Measurements from ENCODE around the gene FAM222A. TPM values are rescaled to one million over a fixed set of nuclear protein-coding genes. Genes with fewer than 3 reads are reported as not detected.

FAM222A gene
- total RNA-seq, 1 donor from 2014 or later = 11.0 TPM

DNA sequence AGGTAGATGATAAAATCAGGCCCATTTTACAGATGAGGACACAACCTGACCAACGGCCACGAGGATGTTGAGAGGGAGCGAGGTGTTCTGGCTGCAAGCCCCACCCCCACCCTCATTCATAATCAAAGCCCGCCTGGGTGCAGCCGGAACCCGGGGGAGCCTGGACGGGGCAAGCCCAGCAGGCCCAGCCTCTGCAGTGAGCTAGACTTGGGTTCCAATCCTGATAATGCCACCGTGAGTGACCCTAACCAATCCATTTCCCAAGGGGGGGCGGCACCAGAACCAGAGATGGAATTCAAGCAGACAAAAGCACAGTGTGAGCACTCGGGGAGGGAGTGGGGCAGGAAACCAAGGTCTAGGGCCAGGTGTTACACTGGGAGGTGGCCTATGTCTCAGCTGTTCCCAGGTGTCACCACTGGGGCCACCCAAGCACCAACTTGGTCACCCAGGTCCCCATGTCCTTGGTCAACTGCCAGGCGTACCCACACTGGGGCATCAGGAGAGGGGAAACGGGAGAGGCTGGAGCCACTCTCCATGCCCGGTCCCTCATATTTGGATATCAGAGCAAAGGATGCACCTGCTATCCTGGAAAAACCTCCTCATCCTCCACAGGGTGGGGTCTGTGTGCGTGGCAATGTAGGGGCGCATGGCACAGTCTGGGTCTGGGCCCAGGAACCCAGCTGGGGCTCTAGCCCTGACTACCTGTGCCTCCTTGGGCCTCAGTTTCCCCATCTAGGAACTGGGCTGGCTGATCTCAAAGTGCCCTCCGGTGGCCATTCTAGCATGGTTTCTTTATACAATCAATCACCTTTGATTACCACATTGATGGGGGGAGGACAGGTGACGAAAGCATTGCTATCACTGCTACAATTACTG is 58.4 kb downstream of the FAM222A start:
- no peak for DNase-seq (ENCODE audit: low spot score)

DNA sequence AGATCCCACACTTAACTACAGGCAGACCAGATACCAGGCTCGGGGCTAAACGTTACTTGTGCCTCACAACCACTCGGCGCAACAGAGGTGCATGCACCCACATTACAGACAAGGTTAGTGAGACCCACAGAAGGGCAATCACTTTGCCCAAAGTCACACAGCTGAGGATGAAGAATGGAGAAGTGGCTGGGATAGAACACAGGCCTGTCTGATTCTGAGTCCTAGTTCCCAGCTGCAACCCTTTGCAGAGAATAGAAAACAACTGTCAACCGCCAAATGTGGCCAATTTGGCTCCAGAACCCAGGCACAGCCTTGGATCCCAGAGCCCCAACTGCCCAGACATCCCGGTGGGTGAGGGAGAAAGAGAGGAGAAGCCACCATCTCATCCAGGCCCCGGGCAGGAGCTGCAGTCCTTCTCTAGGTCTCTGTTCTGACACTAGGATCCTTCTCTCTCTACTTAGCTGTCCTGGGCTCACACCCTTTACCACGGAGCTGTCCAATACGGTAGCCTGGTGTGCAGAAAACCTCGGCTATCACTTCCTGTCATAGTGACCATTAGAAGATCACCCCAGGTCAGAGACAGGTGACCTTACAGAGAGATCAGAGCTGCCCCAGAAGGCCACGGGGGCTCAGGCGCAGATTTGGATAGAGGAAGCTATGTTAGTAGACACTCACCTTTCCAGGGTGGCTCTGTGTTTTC is 59.1 kb downstream of the FAM222A start:
- DNase-seq (ENCODE audit: low spot score) = no peak

DNA sequence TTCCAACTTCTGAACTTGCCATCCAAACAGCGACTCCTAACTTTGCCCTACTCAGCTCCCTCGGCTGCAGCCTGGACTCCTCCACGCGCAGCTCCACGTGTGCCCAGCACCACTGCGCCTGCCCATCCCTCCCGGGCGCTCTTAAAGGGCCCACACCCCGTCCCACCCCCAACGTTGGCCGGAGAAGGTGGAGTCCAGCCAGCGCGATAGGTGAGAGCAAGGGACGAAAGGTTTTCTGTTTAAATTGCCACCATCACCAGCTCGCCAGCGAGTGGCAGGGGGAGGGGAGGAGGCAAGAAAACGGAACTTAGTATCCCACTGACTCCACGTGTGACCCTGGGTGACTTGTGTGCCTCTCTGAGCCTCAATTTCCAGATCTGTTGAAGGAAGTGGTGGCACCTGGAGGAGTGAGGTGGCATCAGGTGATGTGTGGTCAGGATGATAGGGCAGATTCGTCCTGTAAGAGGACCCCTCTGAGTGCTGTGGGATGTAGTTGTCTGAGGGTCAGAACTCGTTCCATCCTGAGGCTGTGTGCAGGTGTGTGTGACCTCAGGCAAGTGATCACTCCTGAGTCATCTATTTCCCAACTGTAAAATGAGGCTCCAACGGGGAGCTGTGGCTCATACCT is 59.9 kb downstream of the FAM222A start:
- no peak for DNase-seq (ENCODE audit: low spot score)

DNA sequence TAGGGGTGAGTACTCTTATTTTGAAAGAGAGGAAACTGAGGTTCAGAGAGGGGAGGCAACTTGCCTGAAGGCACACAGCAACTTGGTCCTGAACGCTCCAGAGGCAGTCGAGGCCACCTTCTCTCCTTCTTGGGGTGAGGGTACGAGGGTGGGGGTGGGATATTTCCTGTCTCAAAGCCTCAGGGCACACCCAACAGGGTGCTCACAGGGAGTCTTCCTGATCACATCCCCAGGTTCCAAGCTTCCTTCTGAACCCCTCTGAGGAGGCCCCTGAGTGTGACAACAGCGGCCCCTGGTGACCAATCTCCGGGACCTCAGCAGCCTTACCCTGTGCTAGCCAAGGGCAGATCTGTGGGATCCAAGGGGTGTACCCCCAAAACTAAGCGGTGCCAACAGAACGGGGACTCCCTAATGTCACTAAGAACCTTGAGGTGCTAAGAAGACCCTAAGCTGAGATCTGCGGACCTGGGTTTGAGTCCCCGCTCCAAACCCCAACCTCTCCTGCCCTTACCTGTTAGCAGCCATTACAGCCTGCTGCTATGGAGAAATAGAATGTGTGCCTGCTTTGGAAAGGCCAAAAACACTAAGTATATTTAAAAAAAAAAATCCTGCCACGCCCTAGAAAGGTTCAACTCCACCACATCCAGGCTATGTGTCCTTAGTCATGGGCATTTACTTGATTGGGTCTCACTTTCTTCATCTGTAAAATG is 61.7 kb downstream of the FAM222A start:
- DNase-seq (ENCODE audit: low spot score) = peak; percentile 71

DNA sequence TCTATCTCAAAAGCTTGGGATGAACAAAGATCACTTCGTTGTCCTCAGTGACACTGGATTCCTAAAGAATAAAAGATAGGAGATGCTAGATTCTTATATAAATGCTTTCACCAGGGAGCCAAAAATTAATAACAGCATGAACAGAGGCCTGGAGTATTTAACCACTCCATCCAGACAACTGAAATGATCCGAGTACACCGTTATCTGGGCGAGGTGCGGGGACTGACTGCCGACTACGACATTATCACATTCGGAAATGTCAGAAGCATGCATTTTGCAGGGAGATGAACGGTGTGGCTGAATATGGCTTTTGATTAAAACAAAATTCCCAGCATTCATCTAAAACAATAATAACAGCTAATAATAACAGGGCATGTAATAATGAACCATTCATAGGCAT is 63.0 kb downstream of the FAM222A start:
- DNase-seq (ENCODE audit: low spot score) = no peak

DNA sequence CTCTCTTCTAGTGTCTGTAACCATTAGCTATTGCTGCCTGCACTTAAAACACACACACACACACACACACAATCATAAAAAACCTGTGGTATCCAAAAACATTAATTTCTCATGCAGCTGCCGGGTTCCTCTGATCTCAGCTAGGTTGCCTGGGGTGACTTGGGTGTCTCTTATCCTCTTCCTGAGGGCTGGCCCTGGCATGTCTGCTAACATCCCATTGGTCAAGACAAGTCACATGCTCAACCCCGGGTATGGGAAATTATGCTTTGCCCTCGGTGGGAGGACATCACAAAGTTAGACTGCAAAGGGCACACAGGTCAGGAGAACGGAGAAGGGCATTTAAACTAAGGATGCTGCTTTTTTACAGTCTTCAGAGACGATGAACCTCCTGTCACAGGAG is 63.9 kb downstream of the FAM222A start:
- DNase-seq (ENCODE audit: low spot score) = no peak

DNA sequence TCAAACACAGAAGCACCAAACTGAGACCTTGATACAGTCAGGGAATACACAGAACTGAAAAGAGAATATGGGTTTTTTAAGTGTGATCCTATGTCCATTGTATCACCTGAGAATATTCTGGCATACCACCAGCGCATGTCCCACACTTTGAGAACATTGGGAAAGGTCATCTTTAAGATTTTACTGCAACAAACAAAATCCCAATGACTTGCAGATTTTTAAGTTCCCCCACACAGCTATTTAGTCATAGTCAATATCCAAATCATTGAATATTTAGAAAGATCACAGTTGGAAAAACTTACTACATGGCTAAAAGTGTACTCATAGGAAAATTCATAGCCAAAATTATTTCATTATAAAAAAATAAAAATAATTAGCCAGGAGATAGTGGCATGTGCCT is 65.1 kb downstream of the FAM222A start:
- no peak for DNase-seq (ENCODE audit: low spot score)

DNA sequence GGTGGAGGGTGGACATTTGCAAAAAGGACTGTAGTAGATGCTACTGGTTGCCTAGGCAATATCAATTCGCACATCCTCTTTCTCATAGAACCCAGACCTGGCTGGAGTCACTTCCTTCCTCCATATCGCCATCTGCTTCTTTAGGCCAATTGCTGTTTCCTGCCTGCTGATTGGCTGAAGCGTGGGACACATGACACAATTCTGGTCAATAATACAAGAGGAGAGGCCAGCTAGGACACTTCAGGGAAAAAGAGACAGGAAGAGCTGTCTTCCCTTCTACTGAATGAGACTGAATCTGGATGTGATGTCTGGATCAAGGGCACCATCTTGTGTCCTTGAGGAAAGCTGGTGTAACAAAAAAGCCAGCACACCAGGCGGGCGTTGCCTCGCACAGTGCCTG is 65.8 kb downstream of the FAM222A start:
- no peak for DNase-seq (ENCODE audit: low spot score)

DNA sequence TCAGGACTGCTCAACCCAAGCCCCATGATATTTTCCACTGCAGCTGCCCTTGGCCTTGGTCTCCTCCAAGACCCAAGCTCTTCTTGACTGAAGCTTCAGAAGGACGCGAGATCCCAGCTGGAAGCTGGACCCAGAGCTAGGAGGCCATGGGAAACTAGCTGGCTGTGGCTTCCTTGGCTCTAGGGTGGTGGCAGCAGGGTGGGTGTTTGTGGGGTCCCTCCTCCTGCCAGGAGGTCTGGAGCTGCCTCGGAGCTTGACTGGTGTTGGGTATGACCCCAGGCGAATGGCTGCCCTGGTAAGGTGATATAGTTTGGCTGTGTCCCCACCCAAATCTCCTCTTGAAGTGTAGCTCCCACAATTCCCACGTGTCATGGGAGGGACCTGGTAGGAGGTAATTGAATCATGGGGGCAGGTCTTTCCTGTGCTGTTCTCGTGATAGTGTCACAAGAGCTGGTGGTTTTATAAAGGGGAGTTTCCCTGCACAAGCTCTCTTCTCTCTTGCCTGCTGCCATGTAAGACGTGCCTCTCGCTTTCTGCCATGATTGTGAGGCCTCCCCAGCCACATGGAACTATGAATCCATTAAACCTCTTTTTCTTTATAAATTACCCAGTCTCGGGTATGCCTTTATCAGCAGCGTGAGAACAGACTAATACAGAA is 68.2 kb downstream of the FAM222A start:
- DNase-seq (ENCODE audit: low spot score) = no peak

DNA sequence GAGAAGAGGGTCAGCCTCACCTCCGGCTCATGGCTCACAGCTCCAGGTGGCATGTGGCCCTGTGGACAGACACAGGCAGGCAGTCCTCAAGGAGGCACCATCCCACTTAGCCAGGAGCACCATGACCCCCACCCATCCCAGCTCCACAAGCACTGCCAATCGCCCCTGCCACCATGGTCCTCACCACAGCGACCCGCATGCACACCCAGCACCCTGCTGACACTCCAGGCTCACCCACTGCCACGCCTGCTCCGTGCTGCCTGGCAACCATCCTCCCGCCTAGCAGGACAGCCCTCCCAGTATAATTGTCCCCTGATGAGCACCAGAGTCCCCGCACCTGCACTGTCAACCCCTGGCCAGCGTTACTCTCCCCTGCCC is 68.7 kb downstream of the FAM222A start:
- no peak for DNase-seq (ENCODE audit: low spot score)

DNA sequence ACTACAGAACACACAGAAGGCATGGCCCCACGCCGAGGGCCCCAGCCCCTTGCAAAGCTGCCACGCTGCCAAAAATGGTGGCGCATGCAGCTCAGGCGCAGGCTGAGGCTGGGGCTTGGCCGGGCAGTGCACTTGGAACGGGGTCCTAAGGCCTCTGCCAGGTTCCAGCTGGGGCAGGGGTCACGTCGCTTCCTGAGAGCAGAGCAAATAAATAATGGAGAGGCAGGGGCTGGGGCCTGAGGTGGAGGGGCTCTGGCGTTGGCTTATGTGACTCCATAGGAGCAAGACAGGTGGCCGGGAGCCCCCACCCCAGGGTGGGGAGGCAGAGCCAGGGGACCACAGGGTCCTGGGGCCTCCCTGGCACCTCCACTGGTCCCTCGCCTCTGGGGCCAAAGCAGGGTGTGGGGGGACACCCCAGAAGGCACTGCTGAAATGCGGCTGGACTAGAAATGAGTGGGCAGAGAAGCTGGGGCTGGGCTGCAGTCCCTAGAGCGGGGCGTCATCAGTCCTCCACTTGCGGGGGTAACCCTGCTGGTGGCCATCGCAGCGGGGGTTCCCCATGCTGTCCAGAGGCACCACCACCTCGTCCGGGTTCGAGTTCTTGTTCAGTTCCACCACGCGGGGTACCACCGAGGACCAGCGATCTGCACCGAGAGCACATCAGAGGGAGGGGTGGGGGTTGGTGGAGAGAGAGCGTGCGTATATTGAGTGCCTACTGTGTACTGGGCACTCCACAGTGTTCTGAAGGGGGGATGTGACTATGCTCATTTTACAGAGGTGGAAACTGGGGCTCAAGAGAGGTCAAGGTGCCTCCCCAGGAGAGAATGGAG is 69.7 kb downstream of the FAM222A start:
- no peak for DNase-seq (ENCODE audit: low spot score)

DNA sequence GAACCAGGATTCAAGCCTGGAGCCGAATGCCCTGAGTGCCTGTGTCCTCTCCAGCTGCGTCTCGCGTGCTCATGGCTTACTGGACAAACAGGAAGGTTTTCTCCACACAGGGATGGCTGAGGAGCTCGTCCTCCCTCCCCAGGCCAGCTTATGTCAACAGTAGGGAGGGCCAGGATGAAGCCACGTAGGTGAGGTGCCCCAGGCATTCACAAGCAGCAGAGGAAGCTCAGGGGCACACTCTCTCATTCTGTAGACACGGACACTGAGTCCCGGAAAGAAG is 70.3 kb downstream of the FAM222A start:
- no peak for DNase-seq (ENCODE audit: low spot score)

DNA sequence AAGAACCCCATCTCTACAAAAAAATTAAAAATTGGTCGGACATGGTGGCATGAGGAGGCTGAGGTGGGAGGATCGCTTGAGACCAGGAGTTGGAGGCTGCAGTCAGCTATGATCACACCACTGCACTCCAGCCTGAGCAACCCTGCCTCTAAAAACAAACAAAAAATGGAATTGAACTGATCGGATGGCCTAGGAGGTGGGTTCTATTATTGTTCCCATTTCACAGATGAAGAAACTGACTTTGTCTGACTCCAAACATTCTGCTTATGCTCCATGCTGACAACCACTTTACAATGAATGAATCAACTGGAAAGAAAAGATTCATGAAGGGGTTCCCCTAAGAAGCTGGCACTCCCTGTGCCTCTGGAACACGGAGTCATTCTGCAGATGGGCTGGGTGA is 72.2 kb downstream of the FAM222A start:
- no peak for DNase-seq (ENCODE audit: low spot score)

DNA sequence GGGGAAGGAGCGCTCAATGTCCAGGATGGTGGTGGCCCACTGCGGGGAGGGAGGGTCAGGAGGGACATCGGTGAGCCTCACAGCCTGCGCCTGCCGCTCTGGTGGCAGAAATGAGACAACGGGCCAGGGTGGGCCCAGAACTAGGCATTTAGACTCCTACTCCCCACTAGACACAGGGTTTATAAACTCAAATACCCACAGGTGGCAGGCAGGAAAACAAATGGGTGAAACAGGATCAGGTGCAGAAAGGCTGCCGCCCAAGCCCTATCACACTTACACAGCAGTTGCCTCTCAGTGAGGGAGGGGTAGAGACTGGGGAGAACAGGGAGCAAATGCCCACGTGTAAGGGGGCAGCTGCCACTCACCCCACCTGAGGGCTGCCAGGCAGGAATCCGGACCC is 73.2 kb downstream of the FAM222A start:
- DNase-seq (ENCODE audit: low spot score) = no peak

DNA sequence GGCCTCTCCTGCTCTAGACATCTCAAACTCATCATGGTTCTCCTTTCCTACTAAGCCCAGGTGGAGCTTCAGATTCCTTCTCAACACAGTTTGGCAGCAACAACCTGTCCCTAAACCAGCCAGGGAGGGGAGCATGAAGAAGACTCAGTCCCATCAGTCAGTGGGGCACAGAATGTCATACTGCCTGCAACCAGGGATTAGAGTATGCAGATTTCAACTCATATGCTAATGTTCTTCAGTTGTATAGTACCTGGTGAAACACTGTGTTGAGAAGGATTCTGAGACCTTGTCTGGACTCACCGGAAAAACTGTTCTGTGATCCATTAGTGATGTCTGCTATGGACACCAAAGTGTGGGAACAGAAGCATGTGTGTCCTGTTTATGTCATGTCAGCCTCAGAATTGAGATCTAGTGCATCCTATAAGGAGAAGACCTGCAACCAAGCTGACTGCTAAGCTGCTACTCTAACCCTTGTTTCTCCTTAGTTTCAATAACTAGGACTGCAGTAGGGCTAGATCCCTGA is 76.0 kb downstream of the FAM222A start:
- no peak for DNase-seq (ENCODE audit: low spot score)

DNA sequence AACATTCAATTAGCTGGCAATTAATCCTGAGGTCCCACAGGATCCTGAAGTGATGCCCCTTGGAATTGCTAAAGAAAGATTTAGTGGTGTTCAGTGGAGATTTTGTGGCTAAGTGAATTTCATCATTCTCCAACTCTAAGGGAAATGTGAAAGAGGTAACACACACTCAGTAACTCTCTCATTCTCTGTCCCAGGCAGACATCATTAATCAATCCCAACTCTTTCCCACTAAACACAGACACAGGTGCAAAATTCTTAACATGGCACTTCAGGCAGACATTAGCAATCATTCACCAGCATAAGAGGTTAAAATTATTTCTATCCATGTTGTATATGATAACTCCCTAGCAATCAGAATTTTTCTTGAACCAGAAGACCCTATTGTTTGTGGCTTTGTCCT is 79.4 kb downstream of the FAM222A start:
- no peak for DNase-seq (ENCODE audit: low spot score)

DNA sequence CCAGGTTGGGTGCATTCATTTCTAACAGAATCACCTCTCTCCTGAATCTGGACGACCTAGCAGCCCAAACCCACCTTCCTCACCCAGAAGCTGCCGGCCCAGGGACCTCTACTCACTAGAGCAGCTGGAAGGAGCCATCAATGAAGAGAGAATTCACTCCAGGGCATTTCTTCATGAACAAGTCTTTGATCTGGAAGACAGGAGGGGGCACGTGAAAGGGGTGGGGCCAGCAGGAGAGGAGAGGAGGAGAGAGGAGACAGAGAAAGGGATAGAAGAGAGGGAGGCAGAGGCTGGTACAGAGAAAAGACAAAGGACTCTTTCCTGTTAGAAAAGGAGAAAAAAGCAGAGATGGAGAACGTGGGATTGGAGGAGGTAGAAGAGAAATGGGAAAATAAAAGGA is 79.8 kb downstream of the FAM222A start:
- no peak for DNase-seq (ENCODE audit: low spot score)

DNA sequence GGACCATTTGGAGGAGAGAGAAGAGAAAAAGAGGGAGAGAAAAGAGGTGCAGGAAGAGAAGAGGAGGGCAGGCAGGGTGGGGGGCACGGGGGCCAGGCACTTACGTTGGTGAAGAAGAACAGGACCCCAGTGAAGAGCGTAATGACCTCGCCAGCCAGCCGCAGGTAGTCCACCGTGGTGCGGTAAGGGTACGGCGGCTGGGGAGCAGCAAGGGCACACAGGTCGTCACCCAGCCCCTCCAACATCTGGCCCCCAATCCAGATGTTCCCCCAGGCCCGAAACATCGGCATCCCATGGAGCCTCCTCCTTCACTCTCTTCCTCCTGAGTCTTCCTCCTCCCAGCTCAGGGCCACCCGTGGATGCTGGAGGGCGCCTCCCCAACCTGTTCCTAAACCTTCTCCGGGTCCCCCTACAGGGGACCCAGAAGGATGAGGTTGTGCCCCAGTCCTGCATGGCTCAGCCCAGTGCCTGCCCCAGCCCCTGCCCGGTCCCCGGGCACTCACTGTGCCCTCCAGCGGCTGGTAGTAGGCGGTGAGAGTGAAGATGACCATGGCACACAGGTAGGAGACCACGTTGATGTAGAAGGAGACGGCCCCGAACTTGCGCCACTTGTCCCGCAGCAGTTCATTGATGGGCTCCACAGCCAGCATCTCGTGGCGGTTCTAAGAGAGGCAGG is 80.3 kb downstream of the FAM222A start:
- DNase-seq (ENCODE audit: low spot score) = no peak

DNA sequence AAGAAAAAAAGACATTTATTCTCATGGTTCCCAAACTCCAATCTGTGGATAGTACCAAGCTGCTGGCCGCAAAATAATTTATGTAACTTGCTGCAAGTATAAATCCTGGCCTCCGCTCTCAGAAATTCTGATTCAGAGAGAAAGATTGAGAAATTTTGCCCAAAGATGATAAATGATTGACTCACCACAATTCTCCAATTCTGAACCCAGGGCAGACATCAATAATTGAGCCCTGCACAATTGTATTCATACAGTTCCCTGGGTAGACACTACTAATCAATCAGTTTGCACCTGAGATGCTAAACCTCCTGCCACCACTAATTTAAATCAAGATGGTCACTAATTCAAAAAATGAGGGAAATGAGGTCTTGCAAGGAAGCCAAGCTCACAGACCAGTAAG is 81.4 kb downstream of the FAM222A start:
- no peak for DNase-seq (ENCODE audit: low spot score)

DNA sequence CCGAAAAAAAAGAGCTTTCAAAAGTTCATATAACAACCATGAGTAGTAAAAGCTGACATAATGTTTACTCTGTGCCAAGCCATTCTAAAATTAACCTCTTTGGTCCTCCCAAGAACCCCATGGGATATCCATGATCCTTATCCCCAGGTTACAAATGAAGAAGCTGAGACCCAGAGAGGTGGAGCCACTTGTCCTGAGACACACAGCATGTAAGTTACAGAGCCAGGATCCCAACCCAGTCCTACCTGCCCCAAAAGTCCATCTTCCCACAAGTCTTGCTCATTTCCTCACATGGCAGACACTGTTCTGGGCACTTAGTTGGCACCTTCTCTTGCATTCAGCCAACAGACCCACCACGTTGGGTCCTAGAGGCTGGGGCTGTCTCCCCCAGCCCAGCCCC is 82.4 kb downstream of the FAM222A start:
- no peak for DNase-seq (ENCODE audit: low spot score)

Data from mucosa of gallbladder (tissue), 1 donor.